Stimulated activated CD8-positive, alpha-beta memory T cell treated with anti-CD3 and anti-CD28 coated beads, Interleukin-4, amount 100 ng/mL, for 24 hours (primary cell): ENCODE results near the gene PITRM1.
"Not testable (repeated sequence)": the region's sequence is repeated elsewhere in the genome, so short reads cannot be mapped to it uniquely, and the experiment has no call there.

Experiments
- DNase-seq: peaks from one replicate; pipeline ENCODE4 v3.0.0-alpha.2; 2020; ENCODE audit warnings: low read depth

The PITRM1 gene

DNA sequence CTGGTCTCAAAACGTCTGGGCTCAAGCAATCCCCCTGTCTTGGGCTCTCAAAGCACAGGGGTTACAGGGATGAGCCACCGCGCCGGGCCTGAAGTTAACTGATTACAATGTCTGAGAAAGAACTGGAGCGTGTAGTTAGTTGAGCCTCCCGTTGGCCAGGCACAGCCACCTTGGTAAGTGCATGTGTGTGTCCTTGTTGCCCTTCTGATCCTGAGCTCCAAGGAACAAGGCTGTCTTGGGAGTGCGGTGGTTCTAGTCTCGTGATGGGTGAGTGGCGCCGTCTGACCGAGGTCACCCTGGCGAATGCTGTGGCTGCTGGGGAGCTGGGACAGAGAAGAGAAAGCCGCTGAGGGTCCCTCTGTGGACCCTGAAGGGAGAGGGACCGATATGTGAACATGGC is 50.5 kb downstream of the PITRM1 start:
- no peak for DNase-seq

DNA sequence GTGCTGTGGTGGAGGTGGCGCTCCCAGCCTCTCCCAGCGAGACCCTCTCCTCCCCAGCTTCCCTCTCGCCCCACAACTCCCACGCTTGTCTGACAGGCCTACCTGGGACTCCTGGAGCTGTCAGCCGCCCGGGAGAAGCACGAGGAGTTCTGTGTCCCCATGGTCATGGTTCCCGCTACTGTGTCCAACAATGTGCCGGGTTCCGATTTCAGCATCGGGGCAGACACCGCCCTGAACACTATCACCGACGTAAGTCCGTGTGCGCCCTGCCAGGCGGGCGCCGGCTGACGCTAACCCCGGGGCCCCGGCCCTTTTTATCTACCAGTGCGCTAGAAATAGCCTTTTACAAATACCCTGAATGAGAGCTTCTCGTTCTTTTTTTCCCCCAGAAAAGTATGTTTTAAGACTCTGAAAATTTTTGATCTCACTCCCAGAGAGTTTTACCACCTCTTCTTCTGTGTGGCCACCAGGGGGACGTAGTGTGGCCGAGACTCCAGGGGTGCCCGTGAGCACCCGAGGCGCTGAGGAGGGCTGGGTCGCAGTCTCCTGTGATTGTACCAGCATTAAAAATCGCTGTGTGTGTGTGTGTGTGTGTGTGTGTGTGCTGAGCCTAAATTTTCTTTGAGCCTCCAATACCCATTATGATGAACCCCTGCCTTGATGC is 52.7 kb downstream of the PITRM1 start:
- DNase-seq = no peak

- no peak for DNase-seq
Observed at GRCh38 chr10:3118641-3119091, 53.9 kb downstream of the PITRM1 start.

DNA sequence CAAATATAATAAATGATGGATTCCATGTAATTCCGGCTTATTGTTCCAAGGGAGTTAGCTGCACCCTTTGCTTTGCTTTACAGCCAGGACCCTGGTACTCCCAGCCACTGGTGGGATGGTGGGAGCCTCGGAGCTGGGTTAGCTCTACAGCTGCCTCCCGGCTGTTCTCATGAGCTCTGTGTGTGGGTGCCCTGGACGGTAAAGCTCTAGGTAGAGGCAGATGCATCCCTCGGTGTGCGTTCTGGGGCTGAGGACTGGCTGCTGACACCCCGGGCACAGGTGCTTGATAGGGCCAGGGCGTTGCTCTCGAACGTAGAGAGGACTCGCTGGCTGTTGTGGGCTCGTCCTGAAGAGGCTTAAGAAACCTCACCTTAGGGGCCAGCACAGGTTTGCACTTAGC is 55.1 kb downstream of the PITRM1 start:
- DNase-seq = no peak

GRCh38 chr10:3116508-3117100 is 56.0 kb downstream of the PITRM1 start:
- no peak for DNase-seq

- no peak for DNase-seq
Observed at GRCh38 chr10:3115685-3116084, 56.9 kb downstream of the PITRM1 start.

DNA sequence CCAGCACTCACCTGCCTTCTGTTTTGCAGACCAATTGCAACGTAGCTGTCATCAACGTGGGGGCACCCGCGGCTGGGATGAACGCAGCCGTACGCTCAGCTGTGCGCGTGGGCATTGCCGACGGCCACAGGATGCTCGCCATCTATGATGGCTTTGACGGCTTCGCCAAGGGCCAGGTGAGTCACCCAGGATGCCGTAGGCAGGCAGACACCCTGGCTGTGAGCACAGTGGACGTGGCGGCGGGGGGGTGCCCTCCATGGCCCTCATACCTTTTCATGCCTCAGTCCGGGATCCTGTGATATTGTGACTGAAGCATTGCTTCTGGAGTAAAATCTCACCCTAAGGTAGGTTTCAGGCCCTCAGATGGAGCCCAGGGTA is 59.2 kb downstream of the PITRM1 start:
- no peak for DNase-seq

- DNase-seq = no peak
Observed at GRCh38 chr10:3111621-3112163, 60.9 kb downstream of the PITRM1 start.

- no peak for DNase-seq
Observed at GRCh38 chr10:3110782-3111620, 61.6 kb downstream of the PITRM1 start.

DNA sequence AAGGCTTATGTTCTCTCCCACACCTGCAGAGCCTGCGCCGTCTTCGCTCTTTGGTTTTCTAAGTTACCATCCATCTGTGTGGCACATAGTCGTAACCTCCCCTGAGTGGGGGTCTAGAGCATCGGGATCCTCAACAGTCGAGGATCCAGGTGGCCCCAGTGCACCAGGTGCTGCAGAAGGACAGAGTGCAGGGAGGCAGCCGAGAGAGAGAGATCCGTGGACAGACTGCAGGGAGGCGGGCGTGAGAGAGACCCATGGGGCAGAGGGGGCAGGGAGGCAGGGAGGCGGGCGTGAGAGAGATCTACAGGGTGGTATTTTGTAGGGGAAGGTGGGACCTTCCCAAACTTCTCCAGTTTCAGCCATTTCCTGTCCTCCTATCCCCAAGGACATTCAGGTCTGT is 62.9 kb downstream of the PITRM1 start:
- no peak for DNase-seq

- no peak for DNase-seq
Observed at GRCh38 chr10:3109196-3109595, 63.4 kb downstream of the PITRM1 start.

DNA sequence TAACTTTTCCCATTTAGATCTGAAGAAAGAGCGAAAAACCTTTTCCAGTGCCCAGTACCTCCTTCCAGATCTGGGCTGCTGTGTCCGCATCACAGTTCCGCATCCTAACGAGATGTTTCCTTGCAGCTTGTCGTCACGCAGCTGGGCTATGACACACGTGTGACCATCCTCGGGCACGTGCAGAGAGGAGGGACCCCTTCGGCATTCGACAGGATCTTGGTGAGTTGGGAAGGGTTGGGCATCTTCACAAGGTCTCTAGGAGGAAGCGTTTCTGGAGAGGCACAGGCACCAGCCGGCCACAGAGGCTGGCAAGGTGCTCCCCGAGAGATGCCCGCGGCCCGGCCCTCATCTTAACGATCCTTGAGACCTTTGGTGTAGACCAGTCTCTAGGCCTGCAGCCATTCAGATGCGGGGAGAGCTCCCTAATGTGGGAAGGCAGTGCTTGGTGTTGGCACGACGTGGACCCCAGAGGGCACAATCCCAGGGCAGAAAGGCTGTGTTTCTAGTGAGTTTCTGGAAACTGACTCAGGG is 63.9 kb downstream of the PITRM1 start:
- DNase-seq = no peak

DNA sequence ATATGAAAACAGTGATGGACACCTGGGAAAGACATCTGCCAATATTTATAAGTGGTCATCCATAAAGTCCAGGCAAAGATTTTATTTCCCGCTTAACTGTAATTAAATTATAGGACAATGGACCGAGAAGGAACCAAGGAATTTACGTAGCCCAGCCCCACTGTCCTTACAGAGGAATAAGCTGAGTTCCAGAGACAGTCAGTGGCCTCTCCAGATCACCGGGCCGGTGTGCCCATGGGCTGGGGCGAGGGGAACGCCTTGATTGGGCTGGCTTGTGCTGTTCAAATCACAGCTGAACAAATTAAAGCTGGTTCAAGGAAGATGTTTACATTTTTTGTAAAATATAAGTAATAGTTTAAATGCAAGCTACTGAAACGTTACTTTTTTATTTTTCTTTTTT is 64.5 kb downstream of the PITRM1 start:
- DNase-seq = no peak

GRCh38 chr10:3107426-3107961 is 65.1 kb downstream of the PITRM1 start:
- no peak for DNase-seq

GRCh38 chr10:3106928-3107425 is 65.6 kb downstream of the PITRM1 start:
- no peak for DNase-seq

GRCh38 chr10:3106328-3106727 is 66.3 kb downstream of the PITRM1 start:
- not testable (repeated sequence) for DNase-seq

DNA sequence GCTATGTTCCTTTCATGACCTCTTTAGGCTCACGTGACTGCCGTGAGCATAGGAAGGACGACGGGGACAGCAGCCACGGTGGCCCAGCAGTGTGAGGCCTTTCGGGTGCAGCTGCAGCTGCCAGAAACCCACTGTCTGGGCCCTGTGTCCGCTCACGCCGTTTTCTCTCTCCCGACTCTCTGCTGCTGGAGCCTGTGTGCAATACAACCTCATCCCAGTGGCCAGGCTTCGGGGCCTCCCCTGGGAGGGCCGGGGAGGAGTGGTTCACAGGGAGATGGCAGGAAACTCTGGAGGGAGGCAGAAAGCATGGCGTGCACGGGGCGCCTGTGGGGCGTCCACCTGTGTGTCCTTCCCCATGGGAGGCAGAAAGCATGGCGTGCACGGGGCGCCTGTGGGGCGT is 66.7 kb downstream of the PITRM1 start:
- no peak for DNase-seq

- DNase-seq = no peak
Observed at GRCh38 chr10:3105166-3105565, 67.4 kb downstream of the PITRM1 start.

- DNase-seq = no peak
Observed at GRCh38 chr10:3104251-3104918, 68.2 kb downstream of the PITRM1 start.

DNA sequence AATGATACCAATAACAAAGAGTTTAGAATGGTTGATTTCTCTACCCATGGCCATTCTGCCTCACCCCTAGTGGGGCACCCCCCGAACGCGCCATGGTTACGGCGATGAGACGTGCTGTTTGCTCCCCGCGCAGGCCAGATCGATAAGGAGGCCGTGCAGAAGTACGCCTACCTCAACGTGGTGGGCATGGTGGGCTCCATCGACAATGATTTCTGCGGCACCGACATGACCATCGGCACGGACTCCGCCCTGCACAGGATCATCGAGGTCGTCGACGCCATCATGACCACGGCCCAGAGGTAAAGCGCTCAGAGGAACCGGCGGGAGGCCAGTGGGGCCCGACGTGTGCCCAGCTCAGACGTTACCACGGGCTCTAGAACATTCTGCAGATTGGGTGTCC is 68.9 kb downstream of the PITRM1 start:
- DNase-seq = no peak

DNA sequence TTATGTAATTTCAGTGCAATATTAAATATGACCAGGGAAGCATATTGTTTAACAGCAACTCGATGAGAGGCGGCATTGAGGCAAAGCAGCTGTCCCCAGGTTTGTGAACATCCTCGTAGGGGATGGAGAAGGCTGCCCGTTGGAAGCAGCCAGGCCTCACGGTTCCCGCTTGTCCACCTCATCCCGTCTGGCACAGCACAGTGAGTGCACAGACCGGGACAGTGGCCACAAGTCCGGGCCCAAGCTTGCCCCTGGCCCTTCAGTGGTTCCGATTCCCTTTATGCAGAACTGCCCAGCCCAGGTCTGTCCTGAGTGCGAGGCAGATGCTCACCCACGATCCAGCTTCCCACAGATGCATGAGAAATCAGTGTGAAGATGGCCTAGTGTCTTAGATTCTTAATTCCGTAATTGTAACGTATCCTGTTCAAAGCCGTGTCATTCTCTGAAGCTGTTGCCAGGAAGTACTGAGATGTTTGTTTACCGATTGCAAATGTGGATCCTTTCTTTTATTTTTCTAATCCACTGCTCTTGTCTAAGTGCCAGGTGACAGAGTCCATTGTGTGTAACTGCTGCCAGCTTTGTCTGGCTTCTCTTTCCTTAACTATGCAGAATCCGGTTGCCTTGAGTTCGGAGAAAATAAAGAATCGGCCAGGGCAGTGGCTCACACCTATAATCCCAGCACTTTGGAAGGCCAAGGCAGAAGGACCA is 69.7 kb downstream of the PITRM1 start:
- DNase-seq = no peak
